ENCODE results near the gene FXYD1.

- TF ChIP-seq YY1 (IDR thresholded peaks at IDR 0.05; ENCODE audit: low read depth) (no peak), CTCF (IDR thresholded peaks at IDR 0.05) (peak; percentile 68), NFIC (IDR thresholded peaks at IDR 0.05; ENCODE audit: borderline replicate concordance) (no peak), EP300 (IDR thresholded peaks at IDR 0.05; ENCODE audit: borderline replicate concordance in 1 of 2, low read depth in 1 of 2, low read length in 1 of 2) (no peak), TAF1 (IDR thresholded peaks at IDR 0.05; ENCODE audit: borderline replicate concordance, low read depth, low read length) (no peak), RAD21 (IDR thresholded peaks at IDR 0.05; ENCODE audit: low read length) (peak; percentile 71), FOSL2 (IDR thresholded peaks at IDR 0.05; ENCODE audit: borderline replicate concordance, low read depth) (no peak), MAX (IDR thresholded peaks at IDR 0.05; ENCODE audit: low read depth) (no peak), TCF12 (IDR thresholded peaks at IDR 0.05) (no peak), GABPA (IDR thresholded peaks at IDR 0.05; ENCODE audit: low read depth) (no peak), EZH2phosphoT487 (IDR thresholded peaks at IDR 0.05; ENCODE audit: borderline replicate concordance, low read depth) (no peak), FOXM1 (IDR thresholded peaks at IDR 0.05; ENCODE audit: low read depth) (no peak)
Observed at GRCh38 chr19:35090506-35091214, 48.0 kb upstream of the FXYD1 start.

Measured in SK-N-SH (cell line).